ENCODE measurements around the gene RTN4RL1.

- no peak for TF ChIP-seq CTCF (conservative IDR thresholded peaks at IDR 0.05; ENCODE audit: low read depth, low read length)
- no peak for TF ChIP-seq CEBPB (IDR thresholded peaks at IDR 0.05; ENCODE audit: low read depth, low read length)
- TF ChIP-seq SMC3 (IDR thresholded peaks at IDR 0.05; ENCODE audit: low read depth, low read length) = no peak
- TF ChIP-seq BHLHE40 (IDR thresholded peaks at IDR 0.05; ENCODE audit: low read depth, low read length) = no peak
- TF ChIP-seq POLR2A (IDR thresholded peaks at IDR 0.05; ENCODE audit: low read depth, low read length) = no peak
- TF ChIP-seq CHD1 (IDR thresholded peaks at IDR 0.05; ENCODE audit: low read depth, low read length) = no peak
- no peak for TF ChIP-seq USF2 (IDR thresholded peaks at IDR 0.05; ENCODE audit: low read depth, low read length)
- TF ChIP-seq RAD21 (IDR thresholded peaks at IDR 0.05; ENCODE audit: low read length) = no peak
- no peak for TF ChIP-seq MAFK (IDR thresholded peaks at IDR 0.05; ENCODE audit: low read depth, low read length)
- no peak for TF ChIP-seq MAZ (IDR thresholded peaks at IDR 0.05; ENCODE audit: borderline replicate concordance, low read depth, low read length)
- TF ChIP-seq RCOR1 (IDR thresholded peaks at IDR 0.05; ENCODE audit: insufficient replicate concordance, low read length) = no peak
- TF ChIP-seq NFE2L2 (IDR thresholded peaks at IDR 0.05; ENCODE audit: low read depth, low read length) = no peak
Observed at GRCh38 chr17:2017274-2017941, 7.7 kb downstream of the RTN4RL1 start.
